ENCODE measurements around the gene NEK4.

- no peak for TF ChIP-seq ELK4 (CRISPR knock-in tag; IDR thresholded peaks at IDR 0.05; ENCODE audit: borderline replicate concordance)
- no peak for TF ChIP-seq CTCF (CRISPR knock-in tag; IDR thresholded peaks at IDR 0.05)
- no peak for TF ChIP-seq CHD2 (IDR thresholded peaks at IDR 0.05; ENCODE audit: low read depth, low read length)
- no peak for TF ChIP-seq ZBTB25 (CRISPR knock-in tag; IDR thresholded peaks at IDR 0.05)
- TF ChIP-seq HDAC6 (IDR thresholded peaks at IDR 0.05; ENCODE audit: low read depth, low read length): no peak
These were observed 51.1 kb downstream of the NEK4 start for GRCh38 chr3:52719618-52720017.

Data from HepG2 (cell line).